ENCODE data around the gene GNB1L.

DNA sequence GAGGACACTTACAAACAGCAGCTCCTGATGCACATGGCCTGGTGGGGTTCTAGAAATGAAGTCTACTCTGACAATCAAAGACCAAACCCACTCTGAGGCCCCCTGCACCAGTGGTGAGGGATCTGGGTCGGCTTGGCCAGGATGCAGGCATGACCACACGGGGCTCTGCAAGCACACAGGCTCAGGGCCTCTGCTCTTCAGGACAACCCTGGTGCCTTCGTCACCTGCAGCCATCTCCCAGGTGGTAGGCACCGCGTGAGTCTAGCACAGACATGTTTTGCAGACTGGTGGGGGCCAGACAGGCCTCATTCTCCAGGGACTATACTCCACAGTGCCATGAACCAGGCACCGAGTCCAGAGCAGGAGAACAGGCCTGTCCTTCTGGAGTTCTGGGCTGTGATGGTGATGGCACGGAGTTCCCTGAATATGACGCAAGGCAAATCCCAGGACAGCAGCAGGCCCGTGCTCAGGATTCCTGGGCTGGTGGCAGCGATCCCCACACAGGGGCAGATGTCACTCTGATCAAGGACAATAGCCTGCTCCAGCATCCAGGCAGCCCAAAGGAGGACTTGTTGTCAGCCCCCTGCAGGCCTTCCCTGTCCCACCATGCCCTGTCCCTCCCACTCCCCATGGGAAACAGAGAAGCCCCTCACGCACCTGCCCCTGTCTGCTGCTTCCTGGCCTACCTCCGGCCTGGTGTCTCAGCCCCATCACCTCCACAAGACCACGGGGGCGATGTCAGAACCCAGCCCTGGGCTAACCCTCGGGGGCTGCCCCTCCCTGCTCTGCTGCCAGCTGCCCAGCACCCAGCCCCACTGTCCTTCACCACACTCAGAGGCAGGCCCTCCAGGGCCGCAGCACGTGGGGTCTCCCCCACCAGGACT is 36.1 kb downstream of the GNB1L start:
- TF ChIP-seq CTCF (IDR thresholded peaks at IDR 0.05) (no peak), ZBTB43 (CRISPR knock-in tag; IDR thresholded peaks at IDR 0.05) (no peak), ZNF416 (CRISPR knock-in tag; IDR thresholded peaks at IDR 0.05) (no peak), NFYB (CRISPR knock-in tag; conservative IDR thresholded peaks at IDR 0.05; ENCODE audit: low read depth) (no peak), HMGXB4 (CRISPR knock-in tag; IDR thresholded peaks at IDR 0.05) (no peak), FOXP1 (CRISPR knock-in tag; IDR thresholded peaks at IDR 0.05; ENCODE audit: borderline replicate concordance) (no peak)
- TF ChIP-seq, protein P1, sequence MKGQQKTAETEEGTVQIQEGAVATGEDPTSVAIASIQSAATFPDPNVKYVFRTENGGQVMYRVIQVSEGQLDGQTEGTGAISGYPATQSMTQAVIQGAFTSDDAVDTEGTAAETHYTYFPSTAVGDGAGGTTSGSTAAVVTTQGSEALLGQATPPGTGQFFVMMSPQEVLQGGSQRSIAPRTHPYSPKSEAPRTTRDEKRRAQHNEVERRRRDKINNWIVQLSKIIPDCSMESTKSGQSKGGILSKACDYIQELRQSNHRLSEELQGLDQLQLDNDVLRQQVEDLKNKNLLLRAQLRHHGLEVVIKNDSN (CRISPR knock-in tag; IDR thresholded peaks at IDR 0.05): no peak
- TF ChIP-seq, protein P2, sequence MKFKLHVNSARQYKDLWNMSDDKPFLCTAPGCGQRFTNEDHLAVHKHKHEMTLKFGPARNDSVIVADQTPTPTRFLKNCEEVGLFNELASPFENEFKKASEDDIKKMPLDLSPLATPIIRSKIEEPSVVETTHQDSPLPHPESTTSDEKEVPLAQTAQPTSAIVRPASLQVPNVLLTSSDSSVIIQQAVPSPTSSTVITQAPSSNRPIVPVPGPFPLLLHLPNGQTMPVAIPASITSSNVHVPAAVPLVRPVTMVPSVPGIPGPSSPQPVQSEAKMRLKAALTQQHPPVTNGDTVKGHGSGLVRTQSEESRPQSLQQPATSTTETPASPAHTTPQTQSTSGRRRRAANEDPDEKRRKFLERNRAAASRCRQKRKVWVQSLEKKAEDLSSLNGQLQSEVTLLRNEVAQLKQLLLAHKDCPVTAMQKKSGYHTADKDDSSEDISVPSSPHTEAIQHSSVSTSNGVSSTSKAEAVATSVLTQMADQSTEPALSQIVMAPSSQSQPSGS (CRISPR knock-in tag; IDR thresholded peaks at IDR 0.05; ENCODE audit: borderline replicate concordance, low read depth): no peak

Measured in WTC11 (cell line).